HepG2 (cell line): ENCODE measurements around the gene VAMP4. TPM values are rescaled to one million over a fixed set of nuclear protein-coding genes. Genes with fewer than 3 reads are reported as not detected.

ENCODE experiments used
- ATAC-seq: fragments of 200-7000 bp; cut with Tn5 transposase; 3 replicates; pipeline ENCODE4 v1.9.1; 2020; ENCODE audit warnings: mild to moderate bottlenecking, moderate library complexity
- BruUV-seq: library from RNA; stranded (reverse); fragments of 400-500 nt; replicated peaks from 2 replicates; lab custom pipeline; 2021; lab: Mats Ljungman, UMichigan
- CTCF ChIA-PET: fragments of 300-600 bp; formaldehyde crosslinking; extraction: SDS; loops from one replicate; lab custom pipeline; 2021; ENCODE audit warnings: low total read pairs, inconsistent platforms, low intra/inter-chr PET ratio; lab: Yijun Ruan, JAX
- POLR2A ChIA-PET: fragments of 350-600 bp; sonication (Branson Sonifier 250); formaldehyde crosslinking; loops from one replicate; lab custom pipeline; 2020; ENCODE audit warnings: antibody characterized with exemption, inconsistent platforms; lab: Yijun Ruan, JAX
- DNase-seq: peaks from one replicate; pipeline ENCODE4 v3.0.0-alpha.2; 2015; ENCODE audit warnings: low spot score
- FAIRE-seq: peaks from 3 replicates; lab custom pipeline; 2011; peaks lifted over from hg19 to GRCh38; lab: Jason Lieb, UNC
- H2AFZ ChIP-seq: one replicate; pipeline ENCODE4 v1.6.1; 2011; ENCODE audit warnings: low read length, inconsistent platforms
- H3K27ac ChIP-seq: fragments of 300-600 bp; 3 replicates; pipeline ENCODE4 v1.8.0; 2011; ENCODE audit warnings: mixed run types, mild to moderate bottlenecking, mixed read lengths, low read length, inconsistent platforms; ENCODE audit not compliant: insufficient read depth; ENCODE audit errors: extremely low read length
- H3K27me3 ChIP-seq, 2 experiments: fragments of 200-600 bp in 1 of 2; 2 replicates in 1 of 2; 3 replicates in 1 of 2; pipeline versions ENCODE4 v1.6.0 to v1.8.0; 2011; ENCODE audit warnings: low read length in 2 of 2, mild to moderate bottlenecking in 2 of 2, moderate library complexity in 2 of 2, inconsistent platforms in 1 of 2; ENCODE audit not compliant: insufficient read depth in 2 of 2, control insufficient read depth in 1 of 2
- H3K36me3 ChIP-seq, 2 experiments: fragments of 200-600 bp in 1 of 2; replicated peaks in 1 of 2; 2 replicates in 1 of 2; 3 replicates in 1 of 2; pipeline versions ENCODE4 v1.5.1 to v1.8.0; 2011; ENCODE audit warnings: low read length in 2 of 2, inconsistent platforms in 1 of 2; ENCODE audit not compliant: insufficient read depth in 2 of 2, control insufficient read depth in 1 of 2
- H3K4me1 ChIP-seq: 2 replicates; pipeline ENCODE4 v1.5.1; 2012; ENCODE audit warnings: low read length, inconsistent platforms; ENCODE audit not compliant: insufficient read depth
- H3K4me2 ChIP-seq: 2 replicates; pipeline ENCODE4 v1.6.0; 2011; ENCODE audit warnings: low read depth, low read length, inconsistent platforms
- H3K4me3 ChIP-seq, 3 experiments: fragments of 200-600 bp in 1 of 3; sonication (generic), shearing (Covaris generic) in 1 of 3; replicated peaks in 1 of 3; 2 replicates each; pipeline ENCODE4 v1.5.1; 2011 to 2016; ENCODE audit warnings: low read length in 3 of 3, inconsistent platforms in 2 of 3, low read depth in 2 of 3, mild to moderate bottlenecking in 2 of 3, control low read depth in 1 of 3, mixed read lengths in 1 of 3; ENCODE audit not compliant: insufficient read depth in 1 of 3
- H3K79me2 ChIP-seq: one replicate; pipeline ENCODE4 v1.6.1; 2011; ENCODE audit warnings: low read length, inconsistent platforms; ENCODE audit not compliant: insufficient read depth
- H3K9ac ChIP-seq: 2 replicates; pipeline ENCODE4 v1.6.0; 2011; ENCODE audit warnings: mild to moderate bottlenecking, low read depth, low read length, inconsistent platforms; ENCODE audit not compliant: insufficient read depth
- H3K9me3 ChIP-seq: 2 replicates; pipeline ENCODE4 v1.5.1; 2012; ENCODE audit warnings: mild to moderate bottlenecking, low read length
- H4K20me1 ChIP-seq: 2 replicates; pipeline ENCODE4 v1.6.0; 2011; ENCODE audit warnings: inconsistent platforms, mild to moderate bottlenecking, low read length, moderate library complexity; ENCODE audit not compliant: insufficient read depth
- FOXK2 ChIP-seq: fragments of 450-650 bp; IDR thresholded peaks from 2 replicates; pipeline ENCODE4 v1.6.1; 2016
- FOXP1 ChIP-seq, 2 experiments: fragments of 450-650 bp in 1 of 2; IDR thresholded peaks; 2 replicates each; pipeline ENCODE4 v1.6.1; 2017 to 2018; ENCODE audit warnings: antibody characterized with exemption in 1 of 2
- HDAC6 ChIP-seq: fragments of 200-600 bp; sonication (generic); IDR thresholded peaks from 2 replicates; pipeline ENCODE4 v1.7.0; 2017; ENCODE audit warnings: mild to moderate bottlenecking, antibody characterized with exemption, low read length, low read depth
- PHF5A ChIP-seq: IDR thresholded peaks from one replicate; pipeline ENCODE4 v1.6.1; 2018; ENCODE audit warnings: low read depth, missing genetic modification reagents; ENCODE audit not compliant: unreplicated experiment
- SAFB2 ChIP-seq: sonication (generic); formaldehyde crosslinking; IDR thresholded peaks from 2 replicates; pipeline ENCODE4 v1.5.1; 2020; ENCODE audit warnings: missing genetic modification reagents, low read depth, mild to moderate bottlenecking, borderline replicate concordance
- SKIL ChIP-seq: sonication (generic); formaldehyde crosslinking; IDR thresholded peaks from 2 replicates; pipeline ENCODE4 v1.8.0; 2022; ENCODE audit warnings: missing genetic modification reagents, mild to moderate bottlenecking, moderate library complexity, borderline replicate concordance
- SMARCC2 ChIP-seq: fragments of 450-650 bp; IDR thresholded peaks from 2 replicates; pipeline ENCODE4 v1.6.1; 2017; ENCODE audit warnings: antibody characterized with exemption, mild to moderate bottlenecking
- ZNF17 ChIP-seq: sonication (generic); formaldehyde crosslinking; IDR thresholded peaks from 2 replicates; pipeline ENCODE4 v1.5.0; 2020; ENCODE audit warnings: mild to moderate bottlenecking, missing genetic modification reagents
- ZNF382 ChIP-seq: sonication (generic); formaldehyde crosslinking; IDR thresholded peaks from 2 replicates; pipeline ENCODE4 v1.5.0; 2020; ENCODE audit warnings: missing genetic modification reagents, mild to moderate bottlenecking, borderline replicate concordance
- ZNF530 ChIP-seq: sonication (generic); formaldehyde crosslinking; IDR thresholded peaks from 2 replicates; pipeline ENCODE4 v1.5.0; 2020; ENCODE audit warnings: low read depth, mild to moderate bottlenecking, missing genetic modification reagents
- ZNF598 ChIP-seq: sonication (generic); formaldehyde crosslinking; IDR thresholded peaks from 2 replicates; pipeline ENCODE4 v1.5.1; 2020; ENCODE audit warnings: mild to moderate bottlenecking, missing genetic modification reagents, borderline replicate concordance
- WGBS: methylation state at CpG from one replicate; pipeline ENCODE4 v1.1.6; 2017; ENCODE audit warnings: low lambda C conversion rate; 5-methylcytosine and 5-hydroxymethylcytosine counted together
- in situ Hi-C: cut with HindIII; loops from 2 replicates; pipeline ENCODE4 v1.10.0; 2017; ENCODE audit warnings: low pct_unique_long_range_greater_than_20kb; ENCODE audit not compliant: extremely low pct_ligation_motif_present
- intact Hi-C: fragments of 100-400 bp; cut with micrococcal nuclease; formaldehyde crosslinking; loops from one replicate; pipeline ENCODE4 v1.10.0; 2022; ENCODE audit not compliant: unreplicated experiment
- polyA plus RNA-seq, 8 experiments: library from polyadenylated mRNA; depleted of rRNA in 3 of 8; stranded (reverse) in 7 of 8; unstranded in 1 of 8; fragments of >200 nt; fragmentation: Illumina TruSeq in 4 of 8; extraction: Trizol in 4 of 8; gene quantifications; 2 replicates each; pipeline versions ENCODE4 v1.2.1 to v1.2.3, GENCODE V29; 2011 to 2016; ENCODE audit warnings: low read depth in 4 of 8, missing spikeins in 1 of 8, mixed read lengths in 1 of 8; ENCODE audit not compliant: insufficient read depth in 1 of 8
- total RNA-seq, 5 experiments: library from RNA; depleted of rRNA; stranded (reverse); fragments of >200 nt; fragmentation: Illumina TruSeq; extraction: Trizol; gene quantifications; 2 replicates each; pipeline ENCODE4 v1.2.3, GENCODE V29; 2016; ENCODE audit warnings: low read depth in 1 of 5

Gene VAMP4
- total and polyA plus RNA-seq, 2 of the 13 experiments (the other 11 are each of a cell fraction or from before 2014, with no cell fraction given), result 1.4 to 2.0 TPM

- no peak for TF ChIP-seq ZNF530
- TF ChIP-seq FOXP1 (IDR thresholded peaks at IDR 0.05), result no peak
- TF ChIP-seq FOXP1 (CRISPR knock-in tag; IDR thresholded peaks at IDR 0.05), result no peak
- no peak for TF ChIP-seq SMARCC2
- no peak for TF ChIP-seq ZNF598 (CRISPR knock-in tag)
- TF ChIP-seq FOXK2, result no peak
- no peak for TF ChIP-seq ZNF382 (CRISPR knock-in tag)
- TF ChIP-seq ZNF17 (CRISPR knock-in tag), result no peak
- TF ChIP-seq SAFB2 (CRISPR knock-in tag), result no peak
- no peak for TF ChIP-seq HDAC6
- no peak for TF ChIP-seq SKIL (CRISPR knock-in tag)
- TF ChIP-seq PHF5A (CRISPR knock-in tag), result no peak
- Histone ChIP-seq H3K4me3 (no peak overlapping the region), H3K4me2 (no peak overlapping the region), H3K4me1 (no peaks in the 10 kb centered on the region), H4K20me1 (no peaks in the 10 kb centered on the region), H3K9me3 (peaks cover 5% of the 10 kb centered on the region), H3K79me2 (no peaks in the 10 kb centered on the region), H3K27me3 (no peaks in the 10 kb centered on the region), H3K27ac (no peak overlapping the region), H2AFZ (no peak overlapping the region), H3K36me3 (no peaks in the 10 kb centered on the region), H3K9ac (no peak overlapping the region)
- DNase-seq (no peak), FAIRE-seq (no peak), ATAC-seq (no peak)
- 95% methylated on average over 1 of the region's 1 CpG for WGBS
- intact Hi-C loops (loop anchor here (2.0 kb wide), 1 partner anchor 63 kb away; no protein-coding TSS in a partner anchor), in situ Hi-C loops (loop anchor here (10.0 kb wide), 1 partner anchor 73 kb away; no protein-coding TSS in a partner anchor)
- no TSS peak for BruUV-seq
- ChIA-PET POLR2A (no interaction called here), CTCF (no interaction called here)
Measured at GRCh38 chr1:171718216-171718615, 23.6 kb downstream of the VAMP4 start.
